Adrenal gland (tissue), 5 donors: ENCODE measurements around the gene TFPT.
"Not testable (repeated sequence)": the region's sequence is repeated elsewhere in the genome, so short reads cannot be mapped to it uniquely, and the experiment has no call there.

ENCODE experiments used
- POLR2A ChIP-seq, 2 donors: fragments of 450-650 bp; IDR thresholded peaks; one replicate each; pipeline ENCODE4 v1.6.1; 2017; ENCODE audit warnings: antibody characterized with exemption in 2 of 2, mild to moderate bottlenecking in 2 of 2, moderate library complexity in 1 of 2
- TF ChIP-seq, protein P1 (sequence below), 6 experiments: fragments of 450-650 bp in 4 of 6; fragments of 200-600 bp in 2 of 6; sonication (generic) in 1 of 6; IDR thresholded peaks; 1 replicate in 5 of 6; 2 replicates in 1 of 6; pipeline versions ENCODE4 v1.5.1 to v1.8.0; 2016 to 2021; ENCODE audit warnings: antibody characterized with exemption in 6 of 6, mild to moderate bottlenecking in 2 of 6, moderate library complexity in 1 of 6
- donor health status: DM: no; HTN: no; CAD: no.

- not testable (repeated sequence) for TF ChIP-seq POLR2A (IDR thresholded peaks at IDR 0.05)
- TF ChIP-seq, protein P1, sequence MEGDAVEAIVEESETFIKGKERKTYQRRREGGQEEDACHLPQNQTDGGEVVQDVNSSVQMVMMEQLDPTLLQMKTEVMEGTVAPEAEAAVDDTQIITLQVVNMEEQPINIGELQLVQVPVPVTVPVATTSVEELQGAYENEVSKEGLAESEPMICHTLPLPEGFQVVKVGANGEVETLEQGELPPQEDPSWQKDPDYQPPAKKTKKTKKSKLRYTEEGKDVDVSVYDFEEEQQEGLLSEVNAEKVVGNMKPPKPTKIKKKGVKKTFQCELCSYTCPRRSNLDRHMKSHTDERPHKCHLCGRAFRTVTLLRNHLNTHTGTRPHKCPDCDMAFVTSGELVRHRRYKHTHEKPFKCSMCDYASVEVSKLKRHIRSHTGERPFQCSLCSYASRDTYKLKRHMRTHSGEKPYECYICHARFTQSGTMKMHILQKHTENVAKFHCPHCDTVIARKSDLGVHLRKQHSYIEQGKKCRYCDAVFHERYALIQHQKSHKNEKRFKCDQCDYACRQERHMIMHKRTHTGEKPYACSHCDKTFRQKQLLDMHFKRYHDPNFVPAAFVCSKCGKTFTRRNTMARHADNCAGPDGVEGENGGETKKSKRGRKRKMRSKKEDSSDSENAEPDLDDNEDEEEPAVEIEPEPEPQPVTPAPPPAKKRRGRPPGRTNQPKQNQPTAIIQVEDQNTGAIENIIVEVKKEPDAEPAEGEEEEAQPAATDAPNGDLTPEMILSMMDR (IDR thresholded peaks at IDR 0.05), result not testable (repeated sequence)
These were observed 15.6 kb downstream of the TFPT start for GRCh38 chr19:54099903-54100255.
